IMR-90 (cell line): ENCODE measurements around the gene ARHGAP15. TPM values are rescaled to one million over a fixed set of nuclear protein-coding genes. Genes with fewer than 3 reads are reported as not detected.

Source experiments
- ATAC-seq: fragments of 200-7000 bp; cut with Tn5 transposase; 2 replicates; pipeline ENCODE4 v1.9.1; 2020; ENCODE audit warnings: low read depth, mild to moderate bottlenecking, moderate library complexity
- BruUV-seq: library from RNA; stranded (reverse); fragments of 400-500 nt; replicated peaks from 2 replicates; lab custom pipeline; 2021; lab: Mats Ljungman, UMichigan
- CTCF ChIA-PET: fragments of 300-600 bp; formaldehyde crosslinking; extraction: SDS; loops from one replicate; lab custom pipeline; 2021; ENCODE audit warnings: antibody characterized with exemption; lab: Yijun Ruan, JAX
- POLR2A ChIA-PET: fragments of 300-600 bp; sonication (Branson Sonifier 250); formaldehyde crosslinking; loops from one replicate; lab custom pipeline; 2022; ENCODE audit warnings: antibody characterized with exemption; ENCODE audit not compliant: unreplicated experiment; lab: Charles Lee
- DNase-seq: peaks from one replicate; pipeline ENCODE4 v3.0.0; 2013
- H2AFZ ChIP-seq: replicated peaks from 2 replicates; pipeline ENCODE3; 2013; ENCODE audit warnings: low read length, mild to moderate bottlenecking; ENCODE audit not compliant: poor library complexity
- H2AK5ac ChIP-seq: 2 replicates; pipeline ENCODE4 v1.6.1; 2013; ENCODE audit warnings: low read depth, low read length, inconsistent platforms
- H2AK9ac ChIP-seq: replicated peaks from 2 replicates; pipeline ENCODE3; 2013; ENCODE audit warnings: mild to moderate bottlenecking, low read depth, low read length, moderate library complexity; ENCODE audit not compliant: poor library complexity
- H2BK120ac ChIP-seq: 2 replicates; pipeline ENCODE4 v1.6.1; 2013; ENCODE audit warnings: low read depth, low read length, inconsistent platforms
- H2BK15ac ChIP-seq: 3 replicates; pipeline ENCODE4 v1.6.1; 2013; ENCODE audit warnings: low read depth, low read length, inconsistent platforms
- H2BK20ac ChIP-seq: 2 replicates; pipeline ENCODE4 v1.6.1; 2013; ENCODE audit warnings: low read depth, mild to moderate bottlenecking, inconsistent platforms, low read length, moderate library complexity
- H2BK5ac ChIP-seq: 2 replicates; pipeline ENCODE4 v1.6.1; 2013; ENCODE audit warnings: mild to moderate bottlenecking, low read depth, low read length, inconsistent platforms; ENCODE audit not compliant: poor library complexity, severe bottlenecking
- H3K14ac ChIP-seq: replicated peaks from 2 replicates; pipeline ENCODE4 v1.6.1; 2013; ENCODE audit warnings: low read depth, low read length, inconsistent platforms
- H3K18ac ChIP-seq: 2 replicates; pipeline ENCODE4 v1.6.1; 2013; ENCODE audit warnings: low read depth, low read length, control low read depth
- H3K23ac ChIP-seq: 2 replicates; pipeline ENCODE4 v1.6.1; 2013; ENCODE audit warnings: low read depth, low read length, inconsistent platforms
- H3K27ac ChIP-seq: 2 replicates; pipeline ENCODE4 v1.5.1; 2013; ENCODE audit warnings: mild to moderate bottlenecking, control low read depth, low read length; ENCODE audit not compliant: insufficient read depth
- H3K27me3 ChIP-seq: 2 replicates; pipeline ENCODE4 v1.6.1; 2013; ENCODE audit warnings: low read length; ENCODE audit not compliant: control insufficient read depth, insufficient read depth
- H3K36me3 ChIP-seq: 2 replicates; pipeline ENCODE4 v1.6.1; 2013; ENCODE audit warnings: low read length, mixed read lengths; ENCODE audit not compliant: control insufficient read depth, insufficient read depth
- H3K4ac ChIP-seq: 2 replicates; pipeline ENCODE4 v1.6.1; 2013; ENCODE audit warnings: low read depth, low read length, inconsistent platforms
- H3K4me1 ChIP-seq: 2 replicates; pipeline ENCODE4 v1.6.1; 2013; ENCODE audit warnings: low read length, mixed read lengths; ENCODE audit not compliant: control insufficient read depth, insufficient read depth
- H3K4me2 ChIP-seq: 2 replicates; pipeline ENCODE4 v1.6.1; 2013; ENCODE audit warnings: low read depth, mild to moderate bottlenecking, control low read depth, low read length, moderate library complexity
- H3K4me3 ChIP-seq: 2 replicates; pipeline ENCODE4 v1.5.1; 2013; ENCODE audit warnings: low read depth, mild to moderate bottlenecking, control low read depth, low read length, moderate library complexity; ENCODE audit not compliant: insufficient read depth
- H3K56ac ChIP-seq: 2 replicates; pipeline ENCODE4 v1.6.1; 2013; ENCODE audit warnings: low read length, inconsistent platforms; ENCODE audit not compliant: insufficient read depth; ENCODE audit errors: extremely low read depth
- H3K79me1 ChIP-seq, 2 experiments: 2 replicates each; pipeline ENCODE4 v1.6.1; 2013; ENCODE audit warnings: low read length in 2 of 2, inconsistent platforms in 1 of 2, low read depth in 1 of 2
- H3K9ac ChIP-seq: 2 replicates; pipeline ENCODE4 v1.6.1; 2013; ENCODE audit warnings: low read depth, low read length, control low read depth
- H3K9me1 ChIP-seq: 2 replicates; pipeline ENCODE4 v1.6.1; 2013; ENCODE audit warnings: low read length, inconsistent platforms; ENCODE audit not compliant: insufficient read depth
- H3K9me3 ChIP-seq: 2 replicates; pipeline ENCODE4 v1.6.1; 2013; ENCODE audit warnings: low read length; ENCODE audit not compliant: control insufficient read depth, insufficient read depth
- H4K20me1 ChIP-seq: 2 replicates; pipeline ENCODE4 v1.6.1; 2013; ENCODE audit warnings: low read length, inconsistent platforms; ENCODE audit not compliant: insufficient read depth
- H4K5ac ChIP-seq: 2 replicates; pipeline ENCODE4 v1.6.1; 2013; ENCODE audit warnings: mild to moderate bottlenecking, low read depth, low read length, control low read depth
- H4K8ac ChIP-seq, 2 experiments: 2 replicates each; pipeline ENCODE4 v1.6.1; 2013; ENCODE audit warnings: low read depth in 2 of 2, low read length in 2 of 2, control low read depth in 1 of 2, inconsistent platforms in 1 of 2
- H4K91ac ChIP-seq: 2 replicates; pipeline ENCODE4 v1.6.1; 2013; ENCODE audit warnings: low read depth, low read length, inconsistent platforms; ENCODE audit not compliant: insufficient read depth
- CHD1 ChIP-seq: IDR thresholded peaks from 2 replicates; pipeline ENCODE4 v1.6.1; 2012; ENCODE audit warnings: low read depth, low read length, improper control_type of control experiment
- FOS ChIP-seq: fragments of 150-350 bp; IDR thresholded peaks from 2 replicates; pipeline ENCODE4 v1.6.1; 2016; ENCODE audit warnings: low read depth, low read length
- NFE2L2 ChIP-seq: fragments of 150-350 bp; IDR thresholded peaks from 2 replicates; pipeline ENCODE4 v1.6.1; 2016; ENCODE audit warnings: low read depth, mild to moderate bottlenecking, low read length
- POLR2A ChIP-seq: IDR thresholded peaks from 2 replicates; pipeline ENCODE4 v1.6.1; 2012; ENCODE audit warnings: mild to moderate bottlenecking, low read depth, low read length
- RCOR1 ChIP-seq: IDR thresholded peaks from 2 replicates; pipeline ENCODE4 v1.6.1; 2012; ENCODE audit warnings: mild to moderate bottlenecking, low read length, improper control_type of control experiment; ENCODE audit not compliant: insufficient replicate concordance
- SMC3 ChIP-seq: fragments of 150-350 bp; IDR thresholded peaks from 2 replicates; pipeline ENCODE4 v1.6.1; 2016; ENCODE audit warnings: low read depth, mild to moderate bottlenecking, antibody characterized with exemption, low read length, moderate library complexity
- WGBS, 2 experiments: methylation state at CpG; one replicate each; pipeline versions ENCODE4 v1.1.5 to v1.1.7; 2013; ENCODE audit warnings: missing lambda C conversion rate in 2 of 2; ENCODE audit not compliant: insufficient read length in 1 of 2; ENCODE audit errors: extremely low coverage in 2 of 2; 5-methylcytosine and 5-hydroxymethylcytosine counted together
- dilution Hi-C: fragments of 300-500 bp; cut with HindIII; formaldehyde crosslinking; loops from one replicate; pipeline ENCODE4 v1.14.3; 2018; ENCODE audit warnings: low sequenced_read_pairs; ENCODE audit not compliant: unreplicated experiment
- in situ Hi-C: fragments of 300-500 bp; cut with MboI; formaldehyde crosslinking; loops from 3 replicates; pipeline ENCODE4 v1.14.3; 2019; ENCODE audit warnings: low sequenced_read_pairs, inconsistent platforms, mixed read lengths
- intact Hi-C: fragments of 100-400 bp; cut with micrococcal nuclease; formaldehyde crosslinking; loops from 2 replicates; pipeline ENCODE4 v1.10.0; 2022
- polyA plus RNA-seq, 3 experiments: library from polyadenylated mRNA; depleted of rRNA; stranded (reverse); fragments of >200 nt; gene quantifications; 2 replicates each; pipeline ENCODE4 v1.2.3, GENCODE V29; 2012; ENCODE audit warnings: low replicate concordance in 1 of 3
- total RNA-seq: library from RNA; depleted of rRNA; stranded (reverse); fragments of >200 nt; gene quantifications from 2 replicates; pipeline ENCODE4 v1.2.3, GENCODE V29; 2012

ARHGAP15 gene
- total and polyA plus RNA-seq, 2 of the 4 experiments (the other 2 are of a cell fraction): not detected

DNA sequence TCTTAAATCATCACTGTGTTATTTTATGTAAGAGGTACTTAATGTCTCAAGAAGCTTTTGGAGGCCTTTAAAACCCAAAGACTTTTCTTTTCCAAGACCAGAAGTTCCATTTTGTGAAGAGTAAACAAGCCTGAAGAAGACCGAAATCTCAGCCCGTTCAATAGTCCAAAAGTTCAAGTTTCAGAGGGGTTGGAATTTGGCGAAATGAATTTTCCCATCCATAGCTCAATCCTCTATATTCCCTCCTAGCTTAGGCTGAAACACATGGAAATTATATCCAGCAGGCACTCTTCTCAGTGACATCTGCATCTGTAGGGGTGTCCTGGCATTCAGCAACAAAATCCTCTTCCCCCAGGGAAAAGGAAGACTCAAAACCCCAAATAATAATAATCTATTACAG lies 344.6 kb downstream of the ARHGAP15 start:
- H3K9me3 ChIP-seq: no peaks in the 10 kb centered on the region
- in situ Hi-C loops: no loop called here

More for the DNA sequence above, 344.6 kb downstream of the ARHGAP15 start:
- Histone ChIP-seq H3K14ac (peak overlapping the region; percentile 60; the same call in 1 of the 2 replicates), H3K4me3 (no peak overlapping the region), H2AFZ (no peak overlapping the region), H3K4me2 (no peak overlapping the region), H4K20me1 (no peaks in the 10 kb centered on the region), H3K27ac (no peak overlapping the region), H3K56ac (no peak overlapping the region), H2AK5ac (no peak overlapping the region), H3K18ac (peak overlapping the region; percentile 47; the same call in 1 of the 2 replicates), H2BK20ac (peak overlapping the region; percentile 82), H4K5ac (no peak overlapping the region), H3K4me1 (peaks cover 10% of the 10 kb centered on the region), H3K27me3 (no peaks in the 10 kb centered on the region), H3K4ac (peak overlapping the region; percentile 61; the same call in 1 of the 2 replicates), H3K23ac (no peak overlapping the region), H3K79me1 (no peaks in the 10 kb centered on the region), H3K9me1 (peaks cover 2% of the 10 kb centered on the region), H4K91ac (peak overlapping the region; percentile 25), H2AK9ac (no peak overlapping the region), H3K9ac (no peak overlapping the region), H3K36me3 (no peaks in the 10 kb centered on the region), H4K8ac (peak overlapping the region in 1 of 2 experiments; percentile 28; a peak in 1 of 4 replicates), H2BK15ac (no peak overlapping the region), H2BK5ac (peak overlapping the region; percentile 28), H2BK120ac (peak overlapping the region; percentile 89)
- dilution Hi-C loops: no loop called here
- TF ChIP-seq NFE2L2 (no peak), CHD1 (no peak), SMC3 (no peak), POLR2A (no peak), FOS (no peak), RCOR1 (no peak)
- POLR2A ChIA-PET: no interaction called here
- CTCF ChIA-PET: no interaction called here
- intact Hi-C loops: loop anchor here (2.0 kb wide), 1 partner anchor 55 kb away; no protein-coding TSS in a partner anchor
- no TSS peak for BruUV-seq
- WGBS, 2 experiments: no CpG with 5 or more reads among the region's 3 CpGs
- no peak for DNase-seq
- no peak for ATAC-seq
